Sciatic nerve (tissue), 2 donors: ENCODE data around the gene C20orf144. TPM values are rescaled to one million over a fixed set of nuclear protein-coding genes. Genes with fewer than 3 reads are reported as not detected.
"Not testable (repeated sequence)": the region's sequence is repeated elsewhere in the genome, so short reads cannot be mapped to it uniquely, and the experiment has no call there.

Experiments
- ATAC-seq: fragments of 200-7000 bp; cut with Tn5 transposase; one replicate; pipeline ENCODE4 v1.9.1; 2020; ENCODE audit warnings: mild to moderate bottlenecking, moderate library complexity
- DNase-seq: peaks from one replicate; pipeline ENCODE4 v3.0.0-alpha.2; 2020; ENCODE audit warnings: low spot score
- intact Hi-C: fragments of 100-400 bp; cut with DNase I; formaldehyde crosslinking; loops from one replicate; pipeline ENCODE4 v1.14.2; 2022
- total RNA-seq: library from RNA; stranded (reverse); fragmentation: NEBNext Ultra II Directional; extraction: Animal tissue kit (Norgen Biotek cat#: 25700); gene quantifications from one replicate; pipeline ENCODE4 v1.2.1, GENCODE V29; 2021
- donor health status: DM: no; HTN: no; CAD: no.
- donor health status: DM: no; HTN: no; CAD: no.

Gene C20orf144
- not detected for total RNA-seq

DNA sequence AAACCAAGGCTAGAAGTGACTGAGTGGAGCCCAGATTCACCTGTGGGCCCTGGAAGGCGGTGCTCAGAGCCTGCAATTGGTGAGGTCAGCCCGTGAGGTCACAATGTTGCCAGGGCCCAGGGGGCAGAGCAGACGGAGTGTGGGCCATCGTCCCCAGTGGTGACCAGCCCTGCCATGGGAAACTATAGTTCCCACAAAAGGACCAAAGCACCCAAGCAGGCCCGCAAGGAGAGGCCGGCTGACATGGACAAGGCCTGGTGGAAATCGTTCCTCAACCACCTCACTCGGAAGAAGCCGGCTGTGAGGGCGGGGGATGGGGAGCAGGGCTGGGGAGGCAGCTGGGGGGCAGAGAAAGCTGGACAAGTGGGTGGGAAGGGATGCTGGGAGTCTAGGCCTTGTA lies at the start of gene C20orf144:
C20orf144 (plus strand) TSS at position 156 of the 400 bp plus-strand sequence; CDS start at position 175, 19 bp downstream.
- DNase-seq, result no peak
- intact Hi-C loops, result loop anchor here (10.0 kb wide), 1 partner anchor 207 kb away; no protein-coding TSS in a partner anchor
- no peak for ATAC-seq

DNA sequence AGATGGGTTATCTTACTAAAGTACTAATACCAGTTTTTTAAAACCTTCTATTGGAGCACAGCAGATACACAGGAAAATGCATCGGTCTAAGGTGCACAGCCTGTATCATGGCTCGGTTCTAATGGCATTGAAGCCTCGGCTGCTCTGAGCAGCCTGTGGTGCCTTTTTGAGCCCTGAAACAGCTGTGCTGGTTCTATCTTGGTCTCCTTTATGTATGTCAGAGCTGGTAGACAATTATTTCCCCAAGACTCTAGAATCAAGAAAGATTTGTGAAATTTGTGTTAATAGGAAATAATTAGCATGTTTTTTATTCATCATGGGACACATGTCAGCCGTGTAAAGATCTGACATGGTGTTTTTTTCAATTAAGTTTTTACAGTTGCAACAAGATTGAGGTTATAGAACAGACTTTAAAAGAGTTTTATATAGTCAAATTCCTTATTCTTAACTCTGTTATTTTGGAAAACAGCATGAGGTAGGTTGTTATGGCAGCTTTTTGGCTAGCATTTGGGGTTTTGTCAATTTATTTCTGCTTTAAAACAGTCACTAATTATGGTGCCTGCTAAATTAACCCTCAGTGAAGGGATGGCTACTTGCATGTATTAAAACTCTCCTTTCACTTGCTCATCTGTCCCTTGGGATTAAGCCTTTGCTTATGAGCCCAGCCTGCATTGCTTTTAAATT lies 40.3 kb upstream of the C20orf144 start:
- ATAC-seq (no peak), DNase-seq (no peak)
- intact Hi-C loops, result no loop called here

DNA sequence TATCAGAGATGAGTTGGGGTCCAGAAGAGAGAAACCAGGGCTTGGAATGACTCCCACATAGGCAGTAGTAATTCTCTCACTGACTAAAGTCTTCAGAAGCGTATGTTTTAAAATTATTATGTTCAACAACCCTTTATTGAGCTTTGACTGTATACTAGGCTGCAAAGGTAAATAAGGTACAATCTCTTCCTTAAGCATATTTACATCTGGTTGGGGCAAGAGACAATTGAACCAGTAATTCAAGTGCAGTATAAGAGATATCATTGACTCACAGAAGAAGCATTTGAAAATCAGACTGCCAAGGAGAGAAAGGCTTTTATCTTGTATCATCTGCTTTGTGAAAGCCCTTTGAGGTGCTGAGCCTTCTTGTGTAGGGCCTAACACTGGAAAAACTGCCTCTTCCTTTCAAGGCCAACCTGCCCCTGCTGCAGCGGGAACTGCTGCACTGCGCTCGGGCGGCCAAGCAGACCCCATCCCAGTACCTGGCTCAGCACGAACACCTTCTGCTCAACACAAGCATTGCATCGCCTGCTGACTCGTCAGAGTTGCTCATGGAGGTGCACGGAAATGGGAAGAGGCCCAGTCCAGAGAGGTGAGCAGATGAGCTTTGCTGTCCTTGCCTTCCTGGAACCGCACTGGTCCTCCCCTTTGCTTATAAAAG lies 39.3 kb upstream of the C20orf144 start:
- no peak for ATAC-seq
- intact Hi-C loops, result no loop called here
- no peak for DNase-seq

DNA sequence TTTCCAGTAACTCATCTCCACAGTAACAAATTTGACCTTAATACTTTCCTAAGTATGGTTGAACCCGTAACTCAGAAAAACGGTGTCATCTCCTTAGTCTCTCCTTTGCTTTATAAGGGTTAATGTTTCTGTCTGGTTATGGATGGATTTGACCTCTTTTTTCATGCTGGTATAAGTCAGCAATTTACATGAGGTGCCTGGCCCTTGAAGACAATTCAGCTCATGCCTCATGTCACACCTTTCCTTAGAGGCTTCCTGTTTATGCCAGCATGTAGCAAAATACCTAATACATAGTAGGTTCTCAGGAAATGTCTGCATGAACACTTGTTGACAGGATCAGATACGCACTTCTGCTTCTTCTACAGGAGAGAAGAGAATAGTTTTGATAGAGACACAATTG lies 37.7 kb upstream of the C20orf144 start:
- no peak for ATAC-seq
- no peak for DNase-seq
- intact Hi-C loops, result no loop called here

DNA sequence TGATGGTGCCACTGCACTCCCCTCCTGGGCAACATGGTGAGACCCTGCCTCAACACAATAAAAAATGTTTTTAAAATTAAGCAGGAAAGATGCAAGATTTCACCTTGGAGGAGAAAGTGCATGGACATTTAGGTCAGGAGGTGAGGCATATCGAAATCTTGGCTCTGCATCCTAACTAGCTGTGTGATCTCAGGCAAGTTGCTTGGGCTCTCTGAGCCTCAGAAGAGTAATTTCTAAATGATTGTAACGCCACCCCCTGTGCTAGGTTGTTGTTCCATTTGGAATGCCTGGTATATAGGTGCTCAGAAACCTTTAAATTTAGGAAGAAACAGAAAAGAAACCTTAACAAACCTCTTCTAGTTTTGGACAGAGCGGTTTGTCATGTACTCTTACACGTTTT lies 35.9 kb upstream of the C20orf144 start:
- ATAC-seq (no peak), DNase-seq (no peak)
- intact Hi-C loops, result no loop called here

DNA sequence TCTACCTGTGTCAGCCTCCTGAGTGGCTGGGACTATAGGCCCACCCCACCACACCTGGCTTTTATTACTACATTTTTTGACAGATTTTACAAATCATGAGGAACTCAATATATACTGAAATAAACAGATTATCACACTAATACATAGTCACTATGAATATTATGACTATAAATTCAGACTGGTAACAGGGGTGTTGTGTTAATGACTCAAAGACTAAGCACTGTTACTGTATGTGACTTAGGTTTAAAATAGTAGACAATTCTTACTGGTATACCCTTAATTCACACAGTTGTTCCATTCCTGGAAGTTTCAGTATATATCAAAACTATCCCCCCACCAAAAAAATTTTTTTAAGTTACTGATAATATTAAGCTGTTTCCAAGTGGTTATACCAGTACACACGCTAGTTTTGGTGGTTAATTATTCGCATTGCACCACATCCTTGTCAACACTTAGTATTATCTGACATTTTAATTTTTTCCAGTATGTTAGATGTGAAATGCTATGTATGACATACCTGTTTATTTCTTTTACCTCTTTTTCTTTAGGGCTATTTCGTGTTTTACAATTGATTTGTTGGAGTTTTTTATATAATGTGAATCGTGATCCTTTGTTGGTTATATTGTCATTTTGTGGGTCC lies 34.4 kb upstream of the C20orf144 start:
- intact Hi-C loops, result no loop called here
- no peak for DNase-seq
- ATAC-seq, result no peak

DNA sequence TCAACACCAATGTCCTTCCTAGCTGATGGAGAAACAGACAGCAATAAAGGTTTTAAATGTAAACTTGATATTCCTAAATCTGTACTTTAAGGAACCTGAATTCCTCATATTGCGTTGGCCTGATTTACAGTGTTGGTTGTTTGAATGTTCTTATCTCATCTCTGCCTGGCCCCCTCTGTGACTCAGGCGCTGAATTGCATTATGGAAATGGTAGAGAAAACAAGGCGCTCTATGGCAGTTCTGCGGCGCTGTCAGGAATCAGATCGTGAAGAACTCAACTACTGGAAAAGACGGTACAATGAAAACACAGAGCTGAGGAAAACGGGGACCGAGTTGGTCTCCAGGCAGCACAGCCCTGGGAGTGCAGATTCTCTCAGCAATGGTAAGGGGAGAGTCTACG lies 32.6 kb upstream of the C20orf144 start:
- intact Hi-C loops, result no loop called here
- DNase-seq (no peak), ATAC-seq (no peak)

DNA sequence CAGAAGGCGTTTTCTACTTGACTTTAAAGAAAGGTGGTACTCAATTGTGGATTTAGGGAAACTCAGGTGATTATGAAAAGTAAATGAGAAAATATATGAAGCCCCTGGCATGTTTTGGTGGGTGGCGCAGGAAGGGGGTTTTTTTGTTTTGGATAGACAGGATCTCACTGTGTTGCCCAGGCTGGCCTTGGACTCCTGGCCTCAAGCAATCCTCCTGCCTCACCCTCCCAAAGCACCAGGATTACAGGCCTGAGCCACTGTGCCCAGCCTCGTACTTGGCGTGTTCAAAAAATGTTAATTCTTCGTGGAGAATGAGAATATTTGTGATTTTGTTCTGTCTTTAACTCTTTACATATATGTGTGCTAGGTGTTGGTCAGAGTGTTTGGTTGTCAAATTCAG lies 32.1 kb upstream of the C20orf144 start:
- DNase-seq, result no peak
- intact Hi-C loops, result no loop called here

DNA sequence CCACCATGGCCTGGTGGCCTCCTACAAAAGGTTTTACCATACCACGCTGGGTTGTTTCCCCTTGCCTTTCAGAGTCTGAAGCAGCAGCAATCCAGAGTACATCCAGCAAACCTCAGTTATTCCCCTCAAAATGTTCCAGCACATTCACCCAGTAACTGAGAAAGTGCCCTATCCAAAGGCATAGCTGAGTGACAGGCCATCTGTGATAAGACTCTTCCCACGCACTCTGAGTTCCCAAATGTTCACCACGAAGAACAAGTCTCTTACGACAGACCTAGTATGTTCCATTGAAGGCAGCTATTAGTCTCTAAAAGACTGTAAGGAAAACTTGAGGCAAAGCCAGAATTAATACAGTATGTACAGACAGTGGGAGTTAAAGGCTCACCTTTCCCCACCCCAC lies 31.6 kb upstream of the C20orf144 start:
- DNase-seq (no peak), ATAC-seq (no peak)
- intact Hi-C loops, result no loop called here

More for the DNA sequence above, 32.1 kb upstream of the C20orf144 start:
- no peak for ATAC-seq

DNA sequence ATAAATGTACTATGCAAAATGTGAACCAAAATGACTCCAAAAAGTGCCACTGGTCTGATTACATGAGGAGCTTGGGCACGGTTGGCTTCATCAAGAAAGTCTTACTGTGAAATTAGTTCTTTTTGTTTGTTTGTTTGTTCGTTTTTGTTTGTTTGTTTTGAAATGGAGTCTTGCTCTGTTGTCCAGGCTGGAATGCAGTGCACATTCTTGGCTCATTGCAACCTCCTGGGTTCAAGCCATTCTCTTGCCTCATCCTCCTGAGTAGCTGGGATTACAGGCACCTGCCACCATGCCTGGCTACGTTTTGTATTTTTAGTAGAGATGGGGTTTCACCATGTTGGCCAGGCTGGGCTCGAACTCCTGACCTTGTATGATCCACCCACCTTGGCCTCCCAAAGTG lies 30.2 kb upstream of the C20orf144 start:
- intact Hi-C loops, ATAC-seq: not testable (repeated sequence)

DNA sequence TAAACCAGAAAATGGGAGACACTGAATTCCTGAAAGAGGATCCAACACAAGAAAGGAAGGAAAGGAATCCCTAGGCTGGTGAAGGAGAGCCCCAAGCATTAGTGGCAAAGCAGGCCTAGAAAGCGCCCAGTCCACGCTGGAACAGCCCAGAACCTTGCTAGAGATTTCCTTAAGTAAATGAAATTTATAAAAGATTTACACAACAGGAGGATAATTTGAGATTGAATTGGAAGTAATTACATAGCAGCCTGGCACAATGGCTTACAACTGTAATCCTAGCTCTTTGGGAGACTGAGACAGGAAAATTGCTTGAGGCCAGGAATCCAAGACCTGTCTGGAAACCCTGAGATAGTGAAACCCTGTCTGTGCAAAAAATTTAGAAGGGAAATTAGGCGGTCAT lies 26.8 kb upstream of the C20orf144 start:
- ATAC-seq (no peak), DNase-seq (no peak)
- intact Hi-C loops, result no loop called here

More for the DNA sequence above, 30.2 kb upstream of the C20orf144 start:
- not testable (repeated sequence) for DNase-seq

DNA sequence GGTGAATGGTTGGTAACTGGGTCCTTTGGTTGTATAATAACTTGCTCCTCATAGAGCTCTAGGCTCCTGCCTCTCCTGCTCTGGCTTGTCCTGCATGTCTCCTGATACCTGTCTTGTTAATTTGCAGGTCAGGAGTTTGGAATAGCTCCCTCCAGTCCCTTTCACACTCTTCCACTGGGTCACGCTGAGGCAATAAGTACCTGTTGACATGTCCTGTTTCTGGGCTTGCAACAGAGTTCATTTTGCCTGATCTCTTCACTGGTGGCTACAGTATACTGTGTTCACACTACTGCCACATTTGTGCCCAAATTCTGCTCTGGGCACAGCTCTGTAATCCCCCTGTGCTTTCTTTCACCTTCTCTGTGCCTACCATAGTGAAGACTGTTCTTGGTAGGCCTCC lies 25.4 kb upstream of the C20orf144 start:
- DNase-seq, result no peak
- intact Hi-C loops, result no loop called here
- no peak for ATAC-seq

DNA sequence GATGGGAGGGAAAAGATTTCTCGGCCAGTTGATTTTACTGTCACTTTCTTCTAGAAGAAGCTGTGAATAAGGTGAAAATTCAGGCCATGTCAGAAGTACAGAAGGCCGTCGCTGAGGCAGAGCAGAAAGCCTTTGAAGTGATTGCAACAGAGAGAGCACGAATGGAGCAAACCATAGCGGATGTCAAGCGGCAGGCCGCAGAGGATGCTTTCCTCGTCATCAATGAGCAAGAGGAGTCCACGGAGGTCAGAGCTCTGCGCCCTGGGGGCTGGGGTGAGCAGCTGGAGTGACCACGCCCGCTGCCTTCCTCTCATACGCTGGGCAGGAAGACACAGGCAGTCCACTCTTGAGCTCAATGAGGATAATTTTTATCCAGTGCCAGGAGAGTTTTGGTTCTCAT lies 21.8 kb upstream of the C20orf144 start:
- ATAC-seq, result peak; percentile 55
- DNase-seq, result no peak
- intact Hi-C loops, result no loop called here

DNA sequence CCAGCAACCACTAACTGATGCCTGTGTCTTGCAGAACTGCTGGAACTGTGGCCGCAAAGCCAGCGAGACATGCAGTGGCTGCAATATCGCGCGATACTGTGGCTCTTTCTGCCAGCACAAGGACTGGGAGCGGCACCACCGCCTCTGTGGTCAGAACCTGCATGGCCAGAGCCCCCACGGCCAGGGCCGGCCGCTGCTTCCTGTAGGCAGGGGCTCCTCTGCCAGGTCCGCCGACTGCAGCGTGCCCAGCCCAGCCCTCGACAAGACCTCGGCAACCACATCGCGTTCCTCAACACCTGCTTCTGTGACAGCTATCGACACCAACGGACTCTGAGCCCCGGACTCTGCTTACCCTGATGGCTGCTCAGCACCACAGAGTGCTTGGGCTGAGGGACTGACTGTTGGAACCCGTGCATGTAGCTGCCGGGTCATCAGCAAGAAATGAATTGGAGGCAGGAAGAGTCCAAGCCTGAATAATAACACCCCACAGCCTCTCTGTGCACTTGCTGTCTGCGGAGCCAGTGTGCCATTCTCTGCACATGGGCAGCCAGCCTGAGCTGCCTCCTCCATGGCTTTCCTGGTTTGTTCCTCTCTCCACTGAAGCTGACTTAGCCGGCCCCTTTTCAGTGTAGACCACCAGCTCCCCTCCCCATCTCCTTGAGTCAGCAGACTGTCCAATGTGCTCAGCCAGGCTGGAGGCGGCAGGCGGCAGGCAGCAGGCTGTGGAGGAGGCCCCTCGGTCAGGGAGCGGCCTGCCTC lies 17.6 kb upstream of the C20orf144 start:
- DNase-seq (no peak), ATAC-seq (no peak)
- intact Hi-C loops, result no loop called here

DNA sequence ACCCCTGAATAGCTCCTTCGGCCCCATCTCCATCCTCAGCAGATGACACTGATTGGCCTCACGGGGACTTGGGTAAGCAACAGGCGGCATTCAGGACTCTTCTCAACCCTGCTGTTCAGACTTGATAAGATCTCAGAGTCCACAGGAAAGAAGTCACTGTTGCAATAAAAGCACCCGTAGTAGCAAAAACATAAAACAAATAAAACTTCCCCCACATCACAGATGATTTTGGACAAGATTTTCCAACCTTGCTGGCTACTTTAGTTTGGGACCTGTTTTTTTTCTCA lies 17.1 kb upstream of the C20orf144 start:
- ATAC-seq, result no peak
- intact Hi-C loops, result no loop called here
- no peak for DNase-seq

DNA sequence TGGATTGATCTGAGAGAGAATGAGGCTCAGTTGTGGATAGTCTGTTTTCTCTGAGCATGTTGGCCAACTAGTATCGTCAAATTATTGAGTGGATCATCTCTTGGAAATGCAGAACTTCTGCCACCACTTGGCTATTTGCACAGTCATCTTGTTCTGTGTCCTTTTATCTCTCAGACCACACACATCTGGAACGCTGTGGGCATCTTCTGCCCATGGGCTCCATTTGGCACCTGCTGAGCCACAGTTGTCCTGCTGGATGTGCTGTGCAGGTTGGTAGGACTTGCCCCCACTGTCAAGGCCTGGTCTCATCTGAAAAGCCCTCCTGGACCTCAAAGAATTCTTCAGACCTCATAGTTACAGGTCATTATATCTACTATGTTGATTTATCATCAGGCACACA lies 16.7 kb upstream of the C20orf144 start:
- intact Hi-C loops, result no loop called here
- ATAC-seq, result no peak
- no peak for DNase-seq

DNA sequence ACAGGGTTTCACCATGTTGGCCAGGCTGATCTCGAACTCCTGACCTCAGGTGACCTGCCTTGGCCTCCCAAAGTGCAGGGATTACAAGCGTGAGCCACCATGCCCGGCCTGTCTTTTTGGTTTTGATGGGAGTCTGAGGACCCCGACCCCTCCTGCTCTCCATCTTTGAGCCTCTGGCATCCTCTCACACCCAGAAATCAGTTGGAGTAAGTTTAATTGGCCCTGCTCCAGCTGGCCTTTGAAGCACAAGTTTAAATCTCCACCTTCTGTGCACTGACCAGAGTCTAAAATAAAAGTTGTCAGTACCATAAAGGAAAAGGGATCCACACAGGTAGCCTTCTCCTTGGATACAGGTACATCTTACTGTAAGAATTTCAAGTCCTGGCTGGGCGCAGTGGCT lies 15.9 kb upstream of the C20orf144 start:
- ATAC-seq, result no peak
- intact Hi-C loops, result no loop called here
- DNase-seq, result no peak

DNA sequence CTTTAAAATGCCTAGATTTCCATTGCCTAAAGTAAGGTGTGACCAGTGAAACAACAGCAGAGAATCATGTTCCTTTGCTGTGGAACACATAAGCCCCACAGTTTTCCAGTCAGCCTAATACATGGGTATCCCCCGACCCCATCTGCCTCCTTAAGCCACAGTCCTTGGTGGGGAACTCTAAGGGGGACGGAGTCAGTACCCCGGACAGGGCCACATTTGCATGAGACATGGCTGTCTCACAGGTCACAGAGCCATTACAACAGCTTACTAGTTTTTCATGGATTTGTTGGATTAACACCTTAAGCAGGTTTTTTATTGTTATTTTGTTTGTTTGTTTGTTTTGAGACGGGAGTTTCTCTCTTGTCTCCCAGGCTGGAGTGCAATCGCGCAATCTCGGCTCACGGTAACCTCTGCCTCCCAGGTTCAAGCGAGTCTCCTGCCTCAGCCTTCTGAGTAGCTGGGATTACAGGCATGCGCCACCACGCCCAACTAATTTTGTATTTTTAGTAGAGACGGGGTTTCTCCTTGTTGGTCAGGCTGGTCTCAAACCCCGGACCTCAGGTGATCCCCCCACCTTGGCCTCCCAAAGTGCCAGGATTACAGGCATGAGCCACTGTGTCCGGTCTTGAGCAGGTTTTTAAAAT lies 15.0 kb upstream of the C20orf144 start:
- intact Hi-C loops, DNase-seq: not testable (repeated sequence)
- peak; percentile 16 for ATAC-seq

DNA sequence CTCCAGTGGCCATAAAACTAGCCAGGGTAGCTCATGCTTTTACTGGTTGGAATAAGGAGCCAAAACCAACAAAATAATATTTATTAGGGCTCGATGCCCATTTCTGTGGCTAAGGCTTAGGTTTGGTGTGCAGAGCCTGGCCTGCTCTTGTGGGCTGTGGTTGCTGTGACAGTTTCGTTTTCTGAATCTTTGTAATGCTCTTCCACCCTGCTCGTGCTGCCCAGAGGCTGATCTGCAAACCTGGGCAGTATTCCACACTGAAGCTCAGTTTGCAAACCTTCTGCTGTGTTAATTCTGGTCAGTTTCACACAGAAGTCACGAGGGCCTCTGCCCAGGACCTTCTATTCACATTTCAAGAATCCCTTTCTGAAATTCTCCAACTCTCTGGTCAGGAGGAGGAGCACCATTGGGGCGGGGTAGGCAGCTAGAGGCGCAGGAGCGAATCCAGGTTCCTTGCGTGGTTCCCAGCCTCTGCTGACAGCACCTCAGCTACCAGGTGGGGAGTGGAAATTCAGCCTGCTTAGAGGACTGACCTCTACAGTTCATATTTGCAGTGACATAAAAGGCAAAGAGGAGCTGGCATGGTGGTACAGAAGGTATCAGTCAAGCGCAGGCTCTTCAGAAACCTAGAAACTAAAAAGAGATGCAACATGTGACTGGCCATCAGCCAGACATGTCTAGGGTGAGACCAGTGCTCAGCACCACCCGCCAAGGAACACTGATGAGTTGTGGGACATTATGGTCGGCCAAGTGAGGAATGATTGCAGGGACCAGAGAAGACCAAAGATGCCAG lies 14.3 kb upstream of the C20orf144 start:
- intact Hi-C loops, result no loop called here
- ATAC-seq, result peak; percentile 91
- no peak for DNase-seq
